Thyroid gland (tissue), 4 donors: ENCODE results near the gene ADGRG1. TPM values are rescaled to one million over a fixed set of nuclear protein-coding genes. Genes with fewer than 3 reads are reported as not detected.
A peak's percentile ranks its signal among the peaks of the same experiment; 100 is the strongest.

Experiments used
- DNase-seq, 2 donors: peaks; one replicate each; pipeline ENCODE4 v3.0.0-alpha.2; 2019
- H3K27ac ChIP-seq, 3 donors: fragments of 200-600 bp; sonication (generic); 1 replicate in 2 of 3; 2 replicates in 1 of 3; pipeline ENCODE4 v1.5.1; 2016 to 2019; ENCODE audit warnings: mild to moderate bottlenecking in 1 of 3, moderate library complexity in 1 of 3
- H3K27me3 ChIP-seq: fragments of 200-600 bp; sonication (generic); one replicate; pipeline ENCODE4 v1.5.1; 2019
- H3K36me3 ChIP-seq, 2 donors: fragments of 200-600 bp; sonication (generic); one replicate each; pipeline ENCODE4 v1.5.1; 2016 to 2019
- H3K4me1 ChIP-seq, 2 donors: fragments of 200-600 bp; sonication (generic); one replicate each; pipeline ENCODE4 v1.5.1; 2017 to 2019
- H3K4me3 ChIP-seq, 3 donors: fragments of 200-600 bp; sonication (generic); replicated peaks in 1 of 3; 1 replicate in 2 of 3; 2 replicates in 1 of 3; pipeline ENCODE4 v1.5.1; 2016; ENCODE audit warnings: mild to moderate bottlenecking in 1 of 3
- H3K9me3 ChIP-seq: fragments of 200-600 bp; sonication (generic); one replicate; pipeline ENCODE4 v1.5.1; 2017
- CTCF ChIP-seq, 6 experiments: fragments of 200-600 bp in 3 of 6; fragments of 450-650 bp in 3 of 6; sonication (generic) in 3 of 6; IDR thresholded peaks; one replicate each; pipeline ENCODE4 v1.5.1; 2016 to 2019; ENCODE audit warnings: antibody characterized with exemption in 6 of 6, mild to moderate bottlenecking in 2 of 6, inconsistent platforms in 1 of 6, moderate library complexity in 1 of 6
- POLR2A ChIP-seq, 2 donors: fragments of 450-650 bp; IDR thresholded peaks; one replicate each; pipeline ENCODE4 v1.6.1; 2017; ENCODE audit warnings: antibody characterized with exemption in 2 of 2, mild to moderate bottlenecking in 2 of 2, moderate library complexity in 1 of 2
- WGBS, 2 donors: methylation state at CpG; one replicate each; pipeline ENCODE4 v1.1.5; 2017; 5-methylcytosine and 5-hydroxymethylcytosine counted together
- intact Hi-C: fragments of 100-400 bp; cut with DNase I; formaldehyde crosslinking; loops from one replicate; pipeline ENCODE4 v1.15.1; 2023
- total RNA-seq, 4 donors: library from RNA; depleted of rRNA; stranded (reverse); fragments of >200 nt; gene quantifications; one replicate each; pipeline ENCODE4 v1.2.3, GENCODE V29; 2016

ADGRG1 gene
- total RNA-seq, 4 donors from 2014 or later, result 120 to 295 (median 239) TPM

DNA sequence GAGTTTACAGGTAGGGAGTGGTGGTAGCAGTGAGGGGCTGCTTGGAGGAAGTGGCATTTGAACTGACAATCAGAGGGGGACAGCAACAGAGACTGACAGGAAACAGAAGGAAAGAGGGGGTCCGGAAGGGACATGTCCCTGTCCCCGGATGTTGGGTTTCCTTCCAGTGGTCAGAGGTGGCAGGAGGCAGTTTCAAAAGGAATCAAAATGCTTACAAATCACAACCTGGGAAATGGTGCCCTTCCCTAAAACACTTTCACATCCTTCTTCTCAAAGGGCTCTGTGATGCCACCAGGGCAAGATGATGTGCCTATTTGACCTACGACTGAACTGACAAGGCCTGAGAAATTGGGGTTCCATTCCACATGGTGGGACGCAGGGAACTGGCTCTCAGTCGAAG is 19.7 kb downstream of the ADGRG1 start:
- no peak for DNase-seq
- TF ChIP-seq POLR2A (IDR thresholded peaks at IDR 0.05) (no peak), CTCF (IDR thresholded peaks at IDR 0.05) (no peak)
- WGBS, 2 donors, result 69 to 77% methylated on average over 5 of the region's 5 CpGs
- intact Hi-C loops, result loop anchor here (2.0 kb wide), 1 partner anchor 47 kb away; no protein-coding TSS in a partner anchor
- peaks cover 19 to 26% of the 10 kb centered on the region in 2 donors for H3K36me3 ChIP-seq
- H3K4me3 ChIP-seq, result no peak overlapping the region
- peak overlapping the region; percentile 45 to 80 (median 58) for H3K27ac ChIP-seq
- no peaks in the 10 kb centered on the region for H3K27me3 ChIP-seq
- no peaks in the 10 kb centered on the region for H3K9me3 ChIP-seq
- peaks cover 4 to 51% of the 10 kb centered on the region in 2 donors for H3K4me1 ChIP-seq

DNA sequence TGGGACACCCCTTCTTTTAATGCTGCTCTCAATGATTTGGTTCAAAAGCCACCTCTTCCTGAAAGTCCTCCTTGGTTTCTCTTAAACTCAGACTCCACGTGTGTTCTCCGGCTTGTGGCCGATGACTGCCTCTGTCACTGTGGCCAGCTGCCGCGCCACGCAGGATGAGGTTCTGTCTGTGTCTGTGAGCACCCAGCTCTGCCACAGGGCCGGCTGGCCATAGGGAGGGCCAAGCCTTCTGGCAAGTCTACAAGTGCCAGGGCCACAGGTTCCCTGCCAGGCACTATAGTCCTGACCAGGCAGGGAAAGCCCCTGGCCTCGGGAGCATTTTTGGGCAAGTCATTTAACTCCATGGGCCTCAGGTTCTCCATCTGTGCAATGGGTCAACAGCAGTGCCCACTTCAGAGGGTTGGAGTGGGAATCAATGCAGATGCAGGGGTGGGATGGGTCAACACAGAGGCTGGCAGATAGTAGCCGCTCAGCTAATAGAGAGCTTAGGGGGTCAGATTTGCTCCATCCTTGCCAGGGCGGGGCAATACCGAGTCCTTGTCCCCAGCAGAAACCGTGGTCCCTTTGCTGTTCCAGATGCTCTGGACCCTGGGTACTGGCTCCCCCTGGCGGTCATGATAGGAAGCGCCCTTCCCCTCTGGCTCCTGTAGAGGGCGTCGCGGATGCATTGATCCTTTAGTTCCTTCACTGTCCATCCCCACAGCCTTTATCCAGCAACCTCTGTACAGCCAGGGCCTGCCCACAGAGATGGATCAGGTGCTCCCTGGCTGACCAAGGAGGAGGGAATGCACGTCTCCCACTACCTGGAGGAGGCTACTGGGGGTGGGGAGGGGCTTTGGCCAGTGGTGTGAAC is 20.4 kb downstream of the ADGRG1 start:
- Histone ChIP-seq H3K27ac (peak overlapping the region in 2 of 3 donors; percentile 58 to 80), H3K36me3 (peaks cover 19 to 33% of the 10 kb centered on the region in 2 donors), H3K4me1 (peaks cover 0 to 44% of the 10 kb centered on the region in 2 donors), H3K4me3 (no peak overlapping the region), H3K9me3 (no peaks in the 10 kb centered on the region), H3K27me3 (no peaks in the 10 kb centered on the region)
- peak; percentile 71 to 79 for DNase-seq
- TF ChIP-seq CTCF (IDR thresholded peaks at IDR 0.05) (peak; percentile 96 to 100 (median 100)), POLR2A (IDR thresholded peaks at IDR 0.05) (no peak)
- intact Hi-C loops, result loop anchor here (2.0 kb wide), 1 partner anchor 48 kb away; no protein-coding TSS in a partner anchor
- WGBS, 2 donors, result 62 to 68% methylated on average over 3 to 11 of the region's 18 CpGs

DNA sequence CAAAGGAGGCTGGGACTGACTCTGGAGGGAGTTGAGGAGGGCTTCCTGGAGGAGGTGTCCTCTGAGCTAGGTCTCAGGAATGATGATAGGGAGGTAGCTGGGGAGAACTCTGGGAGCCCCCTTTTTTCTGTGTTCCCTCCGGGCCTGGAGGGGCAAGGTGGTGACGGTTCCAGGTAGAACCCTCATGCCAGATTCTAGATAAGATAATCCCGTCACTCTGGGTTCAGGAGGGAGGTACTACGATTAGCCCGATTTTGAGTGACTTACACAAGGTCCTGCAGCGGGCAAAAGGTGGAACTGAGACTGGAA is 21.0 kb downstream of the ADGRG1 start:
- Histone ChIP-seq H3K4me3 (no peak overlapping the region), H3K4me1 (peaks cover 0 to 41% of the 10 kb centered on the region in 2 donors), H3K27me3 (no peaks in the 10 kb centered on the region), H3K27ac (no peak overlapping the region), H3K9me3 (no peaks in the 10 kb centered on the region), H3K36me3 (peaks cover 19 to 36% of the 10 kb centered on the region in 2 donors)
- no peak for TF ChIP-seq POLR2A (IDR thresholded peaks at IDR 0.05)
- TF ChIP-seq CTCF (IDR thresholded peaks at IDR 0.05), result no peak
- no peak for DNase-seq
- intact Hi-C loops, result loop anchor here (2.0 kb wide), 1 partner anchor 49 kb away; no protein-coding TSS in a partner anchor
- WGBS, 2 donors, result 92 to 93% methylated on average over 6 of the region's 6 CpGs

DNA sequence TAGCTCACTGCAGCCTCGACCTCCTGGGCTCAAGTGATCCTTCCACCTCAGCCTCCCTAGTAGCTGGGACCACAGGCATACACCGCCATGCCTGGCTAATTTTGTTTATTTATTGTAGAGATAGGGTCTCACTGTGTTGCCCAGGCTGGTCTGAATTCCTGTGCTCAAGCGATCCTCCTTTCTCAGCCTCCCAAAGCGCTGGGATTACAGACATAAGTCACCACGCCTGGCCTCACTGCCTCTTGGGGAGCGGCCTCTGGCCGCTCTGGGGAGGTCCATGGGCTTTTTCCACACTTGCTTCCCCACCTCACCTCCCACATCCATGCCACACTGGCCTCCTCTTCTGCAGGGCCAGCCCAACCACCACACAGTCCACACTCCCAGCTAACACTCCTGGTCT is 21.4 kb downstream of the ADGRG1 start:
- Histone ChIP-seq H3K27me3 (no peaks in the 10 kb centered on the region), H3K4me3 (no peak overlapping the region), H3K9me3 (no peaks in the 10 kb centered on the region), H3K27ac (no peak overlapping the region), H3K36me3 (peaks cover 19 to 38% of the 10 kb centered on the region in 2 donors), H3K4me1 (peaks cover 0 to 41% of the 10 kb centered on the region in 2 donors)
- no peak for TF ChIP-seq POLR2A (IDR thresholded peaks at IDR 0.05)
- TF ChIP-seq CTCF (IDR thresholded peaks at IDR 0.05), result no peak
- no peak for DNase-seq
- intact Hi-C loops, result loop anchor here (2.0 to 5.0 kb wide), 2 partner anchors 49 to 58 kb away; no protein-coding TSS in a partner anchor
- 86 to 89% methylated on average over 7 of the region's 7 CpGs for WGBS, 2 donors
